K562 treated with DMSO at 1 percent for 4 hours (cell line): ENCODE measurements around the gene NUP153. TPM values are rescaled to one million over a fixed set of nuclear protein-coding genes. Genes with fewer than 3 reads are reported as not detected.

Source experiments
- total RNA-seq: library from RNA; unstranded; fragments of 300-600 nt; gene quantifications from 2 replicates; pipeline ENCODE4 v1.2.3, GENCODE V29; 2022; ENCODE audit not compliant: insufficient read depth

The NUP153 gene
- 31.1 and 36.7 TPM in 2 replicates for total RNA-seq

DNA sequence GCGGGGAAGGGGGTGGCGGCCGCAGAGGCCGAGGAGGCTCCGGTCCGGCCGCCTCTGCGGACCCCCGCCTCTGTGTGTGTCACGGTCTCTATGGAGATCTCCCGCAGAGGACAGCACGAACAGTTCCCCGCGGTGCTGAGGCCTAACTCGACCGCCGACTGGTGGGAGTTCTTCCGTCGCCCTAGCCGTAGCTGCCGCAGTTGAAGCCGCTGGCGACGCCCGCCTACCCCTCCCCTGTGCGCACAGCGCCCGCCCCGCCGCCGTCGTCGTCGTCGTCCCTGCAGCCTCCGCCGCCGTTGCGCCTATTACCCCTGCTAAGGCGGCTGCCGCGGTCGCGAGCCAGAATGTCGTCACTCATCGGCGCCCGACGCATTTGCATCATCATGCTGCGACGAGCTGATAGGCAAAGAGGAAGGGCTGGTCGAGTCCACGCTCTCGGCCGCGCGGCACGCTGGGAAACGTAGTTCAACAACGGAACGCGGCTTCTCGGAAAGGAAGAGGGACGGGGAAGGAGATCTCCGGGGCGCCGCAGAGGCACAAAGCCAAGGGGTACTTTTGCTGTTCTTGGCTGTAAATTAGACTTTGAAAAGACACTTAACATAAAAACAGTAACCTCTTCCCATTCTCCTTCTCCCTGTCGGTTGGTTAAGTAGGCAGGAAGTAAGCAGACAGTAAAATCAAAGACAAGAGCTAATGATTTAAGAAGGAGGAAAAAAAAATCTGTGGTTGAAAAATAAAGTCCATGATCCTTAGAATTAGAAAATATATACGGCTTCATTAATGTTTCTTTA is at the start of gene NUP153:
NUP153 (minus strand) TSS at position 346 of the 791 bp plus-strand sequence. CDS start 538 bp downstream, outside the sequence.

DNA sequence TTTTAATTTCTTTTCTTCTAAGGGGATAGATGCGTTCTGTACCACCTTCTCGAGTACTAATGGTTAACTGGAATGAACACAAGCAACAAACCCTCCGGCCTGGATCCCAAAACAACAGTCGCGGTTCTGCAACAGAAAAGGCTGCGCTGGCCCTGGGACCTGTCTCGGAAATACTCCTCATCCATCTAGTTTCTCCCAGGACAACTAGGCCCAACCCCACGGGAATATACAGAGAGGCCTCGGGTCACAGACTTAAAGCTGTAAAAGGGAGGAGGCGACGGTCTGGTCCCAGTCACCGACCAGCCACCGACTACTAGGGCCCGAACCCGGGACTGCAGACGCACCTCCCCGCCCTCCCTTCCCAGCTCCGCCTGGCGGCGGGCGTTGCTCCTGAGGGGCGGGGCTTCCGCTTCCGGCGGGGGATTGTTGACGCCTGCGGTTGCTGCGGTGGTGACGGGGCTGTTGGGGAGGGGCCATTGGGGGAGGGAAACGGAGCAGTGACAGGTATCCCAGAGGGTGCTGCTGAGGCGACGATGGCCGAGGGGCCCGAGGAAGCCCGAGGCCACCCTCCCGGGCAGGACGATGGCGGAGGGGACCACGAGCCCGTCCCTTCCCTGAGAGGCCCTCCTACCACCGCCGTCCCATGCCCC is 106.7 kb downstream of the NUP153 start, which contains the start of gene FAM8A1:
FAM8A1 (plus strand) TSS at position 426 of the 650 bp plus-strand sequence; CDS start at position 534, 108 bp downstream.

Other genes with a start within 250 kb of the NUP153 start
- 16.7 and 22.2 TPM in 2 replicates for gene FAM8A1, start 106.6 kb downstream of the NUP153 start, total RNA-seq